ENCODE results near the gene CNTNAP2. TPM values are rescaled to one million over a fixed set of nuclear protein-coding genes. Genes with fewer than 3 reads are reported as not detected.

The CNTNAP2 gene
- total and polyA plus RNA-seq, 9 of the 15 experiments (the other 6 are each of a cell fraction or from before 2014, with no cell fraction given), result 0.04 to 0.62 (median 0.09) TPM; not detected in 4

DNA sequence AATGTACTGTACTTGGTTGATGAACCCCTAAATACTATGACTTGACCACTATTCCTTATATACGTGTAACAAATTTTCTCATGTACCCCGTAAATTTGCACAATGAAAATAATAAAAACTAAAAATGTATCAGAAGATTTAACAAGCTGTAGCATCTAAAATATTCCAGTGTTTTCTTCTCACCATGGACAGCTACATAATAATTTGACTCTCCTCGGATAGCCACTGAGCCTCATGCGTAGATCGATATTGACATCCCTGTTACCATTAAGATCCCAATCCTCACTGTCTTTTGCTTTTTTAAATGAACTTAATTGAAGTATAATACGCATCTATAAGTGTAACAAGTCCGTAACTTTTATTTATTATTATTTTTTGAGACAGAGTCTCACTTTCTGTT lies 2294.3 kb downstream of the CNTNAP2 start (continued):
- TF ChIP-seq, protein P1, sequence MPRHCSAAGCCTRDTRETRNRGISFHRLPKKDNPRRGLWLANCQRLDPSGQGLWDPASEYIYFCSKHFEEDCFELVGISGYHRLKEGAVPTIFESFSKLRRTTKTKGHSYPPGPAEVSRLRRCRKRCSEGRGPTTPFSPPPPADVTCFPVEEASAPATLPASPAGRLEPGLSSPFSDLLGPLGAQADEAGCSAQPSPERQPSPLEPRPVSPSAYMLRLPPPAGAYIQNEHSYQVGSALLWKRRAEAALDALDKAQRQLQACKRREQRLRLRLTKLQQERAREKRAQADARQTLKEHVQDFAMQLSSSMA (CRISPR knock-in tag; IDR thresholded peaks at IDR 0.05), result no peak

DNA sequence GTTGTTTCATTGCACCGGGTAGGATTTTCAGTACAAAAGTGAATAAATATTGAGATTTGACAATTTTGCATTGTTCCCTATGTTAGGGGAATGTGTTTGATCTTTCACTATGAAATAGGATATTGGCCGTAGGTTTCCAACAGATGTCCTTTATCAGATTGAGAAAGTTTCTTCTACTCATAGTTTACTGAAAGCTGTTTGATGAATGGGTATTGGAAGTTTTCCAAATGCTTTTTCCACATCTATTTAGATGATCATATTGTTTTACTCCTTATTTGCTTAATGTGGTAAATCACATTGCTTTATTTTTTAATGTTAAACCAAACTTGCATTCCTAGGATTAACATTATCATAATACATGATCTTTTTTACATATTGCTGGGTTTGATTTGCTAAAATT lies 2296.1 kb downstream of the CNTNAP2 start:
- H4K20me1 ChIP-seq (replicated peaks; ENCODE audit: control insufficient read depth, insufficient read depth, low read length), result no peaks in the 10 kb centered on the region
- no peaks in the 10 kb centered on the region for H3K36me3 ChIP-seq (ENCODE audit: control insufficient read depth, insufficient read depth, low read length)
- H3K79me2 ChIP-seq (ENCODE audit: control insufficient read depth, insufficient read depth, low read length), result no peaks in the 10 kb centered on the region
- H3K9ac ChIP-seq (ENCODE audit: insufficient read depth in 1 of 2, low read depth in 2 of 2, low read length in 2 of 2), result no peak overlapping the region
- H3K4me2 ChIP-seq (ENCODE audit: insufficient read depth, low read length), result no peak overlapping the region
- 0% methylated on average over 2 of the region's 2 CpGs for WGBS (ENCODE audit: insufficient coverage, low coverage, missing lambda C conversion rate)
- POLR2A ChIA-PET, result interaction anchor here (0.7 kb wide), 1 partner anchor 11 kb away, joined by 3 read pairs; no protein-coding TSS in a partner anchor
- no TSS peak for BruUV-seq (replicated peaks)
- H3K4me3 ChIP-seq, result no peak overlapping the region
- H2AFZ ChIP-seq (ENCODE audit: low read depth, low read length), result no peak overlapping the region
- H3K27ac ChIP-seq (ENCODE audit: extremely low read depth, low read depth, low read length), result no peak overlapping the region
- in situ Hi-C loops (cut with MboI) (no loop called here), intact Hi-C loops (cut with micrococcal nuclease) (no loop called here)
- ATAC-seq (no peak), DNase-seq (ENCODE audit: extremely low read depth in 1 of 4, low spot score in 3 of 4) (no peak), FAIRE-seq (no peak)
- H3K27me3 ChIP-seq (ENCODE audit: control insufficient read depth in 2 of 2, insufficient read depth in 2 of 2, low read length in 2 of 2), result peaks cover 10 to 13% of the 10 kb centered on the region in 2 experiments; a peak in 4 of 5 replicates
- H3K4me1 ChIP-seq (replicated peaks in 1 of 2; ENCODE audit: control insufficient read depth in 2 of 2, insufficient read depth in 2 of 2, low read length in 2 of 2), result no peaks in the 10 kb centered on the region
- H3K9me1 ChIP-seq (ENCODE audit: control insufficient read depth, insufficient read depth, low read length), result no peaks in the 10 kb centered on the region
- H3K9me3 ChIP-seq (replicated peaks; ENCODE audit: control insufficient read depth, insufficient read depth, low read depth, low read length), result no peaks in the 10 kb centered on the region
- no peak for TF ChIP-seq MECOM (CRISPR knock-in tag; IDR thresholded peaks at IDR 0.05)
- no peak for TF ChIP-seq RBM34 (IDR thresholded peaks at IDR 0.05; ENCODE audit: borderline replicate concordance, insufficient read depth, low read length)
- peak; percentile 18 for TF ChIP-seq MEIS2 (IDR thresholded peaks at IDR 0.05; ENCODE audit: partially characterized antibody)
- TF ChIP-seq FOXP1 (CRISPR knock-in tag; IDR thresholded peaks at IDR 0.05), result no peak
- TF ChIP-seq SRSF7 (optimal IDR thresholded peaks at IDR 0.05; ENCODE audit: low read depth, low read length), result no peak
- TF ChIP-seq CHD1 (IDR thresholded peaks at IDR 0.05; ENCODE audit: low read length), result no peak
- no peak for TF ChIP-seq RBBP5 (IDR thresholded peaks at IDR 0.05; ENCODE audit: borderline replicate concordance, insufficient read depth, low read length, poor library complexity, severe bottlenecking)
- TF ChIP-seq ZNF75A (CRISPR knock-in tag; IDR thresholded peaks at IDR 0.05), result no peak
- CTCF ChIA-PET (ENCODE audit: low intra/inter-chr PET ratio), result no interaction called here
